ENCODE data around the gene GNAQ.

Gene GNAQ

GRCh38 chr9:77977210-77977611, 54.4 kb downstream of the GNAQ start:
- H3K27me3 ChIP-seq (ENCODE audit: control insufficient read depth, insufficient read depth, low read length): no peaks in the 10 kb centered on the region
- H3K27ac ChIP-seq (ENCODE audit: low read depth, low read length): no peak overlapping the region
- no peak overlapping the region for H3K4me3 ChIP-seq (ENCODE audit: low read length)
- H3K36me3 ChIP-seq (ENCODE audit: control insufficient read depth, insufficient read depth, low read length): no peaks in the 10 kb centered on the region
- H3K4me1 ChIP-seq (ENCODE audit: control insufficient read depth, insufficient read depth, low read length): peaks cover 10% of the 10 kb centered on the region
- H3K9ac ChIP-seq (ENCODE audit: low read length): no peak overlapping the region

- Histone ChIP-seq H3K27me3 (ENCODE audit: control insufficient read depth, insufficient read depth, low read length) (no peaks in the 10 kb centered on the region), H3K27ac (ENCODE audit: low read depth, low read length) (no peak overlapping the region), H3K4me1 (ENCODE audit: control insufficient read depth, insufficient read depth, low read length) (peaks cover 7% of the 10 kb centered on the region), H3K36me3 (ENCODE audit: control insufficient read depth, insufficient read depth, low read length) (no peaks in the 10 kb centered on the region), H3K9ac (ENCODE audit: low read length) (no peak overlapping the region), H3K4me3 (ENCODE audit: low read length) (no peak overlapping the region)
Observed at GRCh38 chr9:77975806-77976205, 55.8 kb downstream of the GNAQ start.

- no peak overlapping the region for H3K4me3 ChIP-seq (ENCODE audit: low read length)
- H3K27ac ChIP-seq (ENCODE audit: low read depth, low read length): no peak overlapping the region
- no peak overlapping the region for H3K9ac ChIP-seq (ENCODE audit: low read length)
- H3K27me3 ChIP-seq (ENCODE audit: control insufficient read depth, insufficient read depth, low read length): no peaks in the 10 kb centered on the region
- peaks cover 4% of the 10 kb centered on the region for H3K4me1 ChIP-seq (ENCODE audit: control insufficient read depth, insufficient read depth, low read length)
- H3K36me3 ChIP-seq (ENCODE audit: control insufficient read depth, insufficient read depth, low read length): no peaks in the 10 kb centered on the region
Observed at GRCh38 chr9:77975036-77975435, 56.6 kb downstream of the GNAQ start.

GRCh38 chr9:77974434-77974833, 57.2 kb downstream of the GNAQ start:
- no peaks in the 10 kb centered on the region for H3K27me3 ChIP-seq (ENCODE audit: control insufficient read depth, insufficient read depth, low read length)
- no peak overlapping the region for H3K4me3 ChIP-seq (ENCODE audit: low read length)
- H3K4me1 ChIP-seq (ENCODE audit: control insufficient read depth, insufficient read depth, low read length): peaks cover 4% of the 10 kb centered on the region
- H3K9ac ChIP-seq (ENCODE audit: low read length): no peak overlapping the region
- H3K36me3 ChIP-seq (ENCODE audit: control insufficient read depth, insufficient read depth, low read length): no peaks in the 10 kb centered on the region
- no peak overlapping the region for H3K27ac ChIP-seq (ENCODE audit: low read depth, low read length)

GRCh38 chr9:77969083-77969482, 62.5 kb downstream of the GNAQ start:
- Histone ChIP-seq H3K36me3 (ENCODE audit: control insufficient read depth, insufficient read depth, low read length) (no peaks in the 10 kb centered on the region), H3K4me3 (ENCODE audit: low read length) (no peak overlapping the region), H3K4me1 (ENCODE audit: control insufficient read depth, insufficient read depth, low read length) (no peaks in the 10 kb centered on the region), H3K27ac (ENCODE audit: low read depth, low read length) (no peak overlapping the region), H3K27me3 (ENCODE audit: control insufficient read depth, insufficient read depth, low read length) (no peaks in the 10 kb centered on the region), H3K9ac (ENCODE audit: low read length) (no peak overlapping the region)

- Histone ChIP-seq H3K4me1 (ENCODE audit: control insufficient read depth, insufficient read depth, low read length) (no peaks in the 10 kb centered on the region), H3K36me3 (ENCODE audit: control insufficient read depth, insufficient read depth, low read length) (no peaks in the 10 kb centered on the region), H3K27ac (ENCODE audit: low read depth, low read length) (no peak overlapping the region), H3K9ac (ENCODE audit: low read length) (no peak overlapping the region), H3K27me3 (ENCODE audit: control insufficient read depth, insufficient read depth, low read length) (no peaks in the 10 kb centered on the region), H3K4me3 (ENCODE audit: low read length) (no peak overlapping the region)
Observed at GRCh38 chr9:77968506-77968905, 63.1 kb downstream of the GNAQ start.

GRCh38 chr9:77966718-77967117, 64.9 kb downstream of the GNAQ start:
- no peak overlapping the region for H3K27ac ChIP-seq (ENCODE audit: low read depth, low read length)
- H3K4me1 ChIP-seq (ENCODE audit: control insufficient read depth, insufficient read depth, low read length): no peaks in the 10 kb centered on the region
- no peaks in the 10 kb centered on the region for H3K27me3 ChIP-seq (ENCODE audit: control insufficient read depth, insufficient read depth, low read length)
- H3K4me3 ChIP-seq (ENCODE audit: low read length): no peak overlapping the region
- no peak overlapping the region for H3K9ac ChIP-seq (ENCODE audit: low read length)
- no peaks in the 10 kb centered on the region for H3K36me3 ChIP-seq (ENCODE audit: control insufficient read depth, insufficient read depth, low read length)

GRCh38 chr9:77965445-77966123, 66.0 kb downstream of the GNAQ start:
- Histone ChIP-seq H3K27me3 (ENCODE audit: control insufficient read depth, insufficient read depth, low read length) (no peaks in the 10 kb centered on the region), H3K27ac (ENCODE audit: low read depth, low read length) (no peak overlapping the region), H3K9ac (ENCODE audit: low read length) (no peak overlapping the region), H3K4me1 (ENCODE audit: control insufficient read depth, insufficient read depth, low read length) (peaks cover 9% of the 10 kb centered on the region), H3K4me3 (ENCODE audit: low read length) (no peak overlapping the region), H3K36me3 (ENCODE audit: control insufficient read depth, insufficient read depth, low read length) (no peaks in the 10 kb centered on the region)

- Histone ChIP-seq H3K27ac (ENCODE audit: low read depth, low read length) (no peak overlapping the region), H3K36me3 (ENCODE audit: control insufficient read depth, insufficient read depth, low read length) (no peaks in the 10 kb centered on the region), H3K9ac (ENCODE audit: low read length) (no peak overlapping the region), H3K27me3 (ENCODE audit: control insufficient read depth, insufficient read depth, low read length) (no peaks in the 10 kb centered on the region), H3K4me3 (ENCODE audit: low read length) (no peak overlapping the region), H3K4me1 (ENCODE audit: control insufficient read depth, insufficient read depth, low read length) (peaks cover 14% of the 10 kb centered on the region)
Observed at GRCh38 chr9:77964258-77964657, 67.4 kb downstream of the GNAQ start.

- Histone ChIP-seq H3K9ac (ENCODE audit: low read length) (no peak overlapping the region), H3K4me1 (ENCODE audit: control insufficient read depth, insufficient read depth, low read length) (peaks cover 14% of the 10 kb centered on the region), H3K4me3 (ENCODE audit: low read length) (no peak overlapping the region), H3K27me3 (ENCODE audit: control insufficient read depth, insufficient read depth, low read length) (no peaks in the 10 kb centered on the region), H3K27ac (ENCODE audit: low read depth, low read length) (no peak overlapping the region), H3K36me3 (ENCODE audit: control insufficient read depth, insufficient read depth, low read length) (no peaks in the 10 kb centered on the region)
Observed at GRCh38 chr9:77961541-77961940, 70.1 kb downstream of the GNAQ start.

GRCh38 chr9:77960356-77961153, 71.1 kb downstream of the GNAQ start:
- Histone ChIP-seq H3K27me3 (ENCODE audit: control insufficient read depth, insufficient read depth, low read length) (no peaks in the 10 kb centered on the region), H3K27ac (ENCODE audit: low read depth, low read length) (no peak overlapping the region), H3K4me1 (ENCODE audit: control insufficient read depth, insufficient read depth, low read length) (peaks cover 14% of the 10 kb centered on the region), H3K4me3 (ENCODE audit: low read length) (no peak overlapping the region), H3K36me3 (ENCODE audit: control insufficient read depth, insufficient read depth, low read length) (no peaks in the 10 kb centered on the region), H3K9ac (ENCODE audit: low read length) (no peak overlapping the region)

- no peak overlapping the region for H3K4me3 ChIP-seq (ENCODE audit: low read length)
- H3K9ac ChIP-seq (ENCODE audit: low read length): no peak overlapping the region
- no peaks in the 10 kb centered on the region for H3K36me3 ChIP-seq (ENCODE audit: control insufficient read depth, insufficient read depth, low read length)
- H3K27me3 ChIP-seq (ENCODE audit: control insufficient read depth, insufficient read depth, low read length): no peaks in the 10 kb centered on the region
- no peak overlapping the region for H3K27ac ChIP-seq (ENCODE audit: low read depth, low read length)
- peaks cover 14% of the 10 kb centered on the region for H3K4me1 ChIP-seq (ENCODE audit: control insufficient read depth, insufficient read depth, low read length)
Observed at GRCh38 chr9:77959803-77960202, 71.8 kb downstream of the GNAQ start.

GRCh38 chr9:77957652-77958051, 74.0 kb downstream of the GNAQ start:
- Histone ChIP-seq H3K9ac (ENCODE audit: low read length) (no peak overlapping the region), H3K36me3 (ENCODE audit: control insufficient read depth, insufficient read depth, low read length) (no peaks in the 10 kb centered on the region), H3K4me3 (ENCODE audit: low read length) (no peak overlapping the region), H3K27me3 (ENCODE audit: control insufficient read depth, insufficient read depth, low read length) (no peaks in the 10 kb centered on the region), H3K27ac (ENCODE audit: low read depth, low read length) (no peak overlapping the region), H3K4me1 (ENCODE audit: control insufficient read depth, insufficient read depth, low read length) (peaks cover 14% of the 10 kb centered on the region)
